Globus pallidus (tissue), 1 donor: ENCODE measurements around the gene ZNF646.

ENCODE experiments used
- DNase-seq: peaks from one replicate; pipeline ENCODE4 v3.0.0-alpha.2; 2015; ENCODE audit warnings: low spot score

Gene ZNF646

GRCh38 chr16:31108035-31108793 is 34.0 kb downstream of the ZNF646 start, which contains the start of gene BCKDK:
TSS of gene BCKDK (plus strand) at chr16:31108386. CDS start at chr16:31109224, 838 bp downstream.
- peak; percentile 67 for DNase-seq

- DNase-seq = no peak
These were observed 34.8 kb downstream of the ZNF646 start for GRCh38 chr16:31108794-31109558.

- DNase-seq = no peak
These were observed 35.4 kb downstream of the ZNF646 start for GRCh38 chr16:31109622-31110021.

- no peak for DNase-seq
These were observed 36.1 kb downstream of the ZNF646 start for GRCh38 chr16:31110106-31111034.

- DNase-seq = no peak
These were observed 37.8 kb downstream of the ZNF646 start for GRCh38 chr16:31111881-31112466.

GRCh38 chr16:31112711-31113110 is 38.5 kb downstream of the ZNF646 start:
- no peak for DNase-seq

GRCh38 chr16:31113121-31114120 is 39.2 kb downstream of the ZNF646 start:
- DNase-seq = peak; percentile 46

GRCh38 chr16:31114468-31114867 is 40.2 kb downstream of the ZNF646 start:
- no peak for DNase-seq

- peak; percentile 97 for DNase-seq
These were observed 43.4 kb downstream of the ZNF646 start, which contains the start of gene KAT8 for GRCh38 chr16:31117384-31118222. TSS of gene KAT8 (plus strand) at chr16:31117664. CDS start at chr16:31117682, 18 bp downstream.

- DNase-seq = no peak
These were observed 44.3 kb downstream of the ZNF646 start for GRCh38 chr16:31118223-31119155.

- no peak for DNase-seq
These were observed 45.9 kb downstream of the ZNF646 start for GRCh38 chr16:31120129-31120528.

GRCh38 chr16:31125844-31126243 is 51.6 kb downstream of the ZNF646 start:
- no peak for DNase-seq

- no peak for DNase-seq
These were observed 53.0 kb downstream of the ZNF646 start for GRCh38 chr16:31127182-31127581.

- peak; percentile 55 for DNase-seq
These were observed 54.7 kb downstream of the ZNF646 start for GRCh38 chr16:31128711-31129567.

GRCh38 chr16:31129568-31130335 is 55.5 kb downstream of the ZNF646 start:
- no peak for DNase-seq

- no peak for DNase-seq
These were observed 56.2 kb downstream of the ZNF646 start for GRCh38 chr16:31130336-31130891.
